ENCODE results near the gene DBET.

- TF ChIP-seq, protein P1, sequence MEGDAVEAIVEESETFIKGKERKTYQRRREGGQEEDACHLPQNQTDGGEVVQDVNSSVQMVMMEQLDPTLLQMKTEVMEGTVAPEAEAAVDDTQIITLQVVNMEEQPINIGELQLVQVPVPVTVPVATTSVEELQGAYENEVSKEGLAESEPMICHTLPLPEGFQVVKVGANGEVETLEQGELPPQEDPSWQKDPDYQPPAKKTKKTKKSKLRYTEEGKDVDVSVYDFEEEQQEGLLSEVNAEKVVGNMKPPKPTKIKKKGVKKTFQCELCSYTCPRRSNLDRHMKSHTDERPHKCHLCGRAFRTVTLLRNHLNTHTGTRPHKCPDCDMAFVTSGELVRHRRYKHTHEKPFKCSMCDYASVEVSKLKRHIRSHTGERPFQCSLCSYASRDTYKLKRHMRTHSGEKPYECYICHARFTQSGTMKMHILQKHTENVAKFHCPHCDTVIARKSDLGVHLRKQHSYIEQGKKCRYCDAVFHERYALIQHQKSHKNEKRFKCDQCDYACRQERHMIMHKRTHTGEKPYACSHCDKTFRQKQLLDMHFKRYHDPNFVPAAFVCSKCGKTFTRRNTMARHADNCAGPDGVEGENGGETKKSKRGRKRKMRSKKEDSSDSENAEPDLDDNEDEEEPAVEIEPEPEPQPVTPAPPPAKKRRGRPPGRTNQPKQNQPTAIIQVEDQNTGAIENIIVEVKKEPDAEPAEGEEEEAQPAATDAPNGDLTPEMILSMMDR (IDR thresholded peaks at IDR 0.05), result no peak
- TF ChIP-seq POLR2A (IDR thresholded peaks at IDR 0.05; ENCODE audit: low read depth) (no peak), POLR2AphosphoS5 (IDR thresholded peaks at IDR 0.05) (no peak), EP300 (IDR thresholded peaks at IDR 0.05) (no peak)
Observed at GRCh38 chr4:190017357-190018200, 46.7 kb upstream of the DBET start.

Data from esophagus muscularis mucosa (tissue), 4 donors.